Neural crest cell (in vitro differentiated cells): ENCODE results near the gene CCDC18. TPM values are rescaled to one million over a fixed set of nuclear protein-coding genes. Genes with fewer than 3 reads are reported as not detected.
"Not testable (repeated sequence)": the region's sequence is repeated elsewhere in the genome, so short reads cannot be mapped to it uniquely, and the experiment has no call there.

Source experiments
- DNase-seq: peaks from one replicate; pipeline ENCODE4 v3.0.0; 2021; ENCODE audit warnings: low read depth, mixed read lengths, low spot score
- H3K27ac Mint-ChIP-seq: one replicate; pipeline ENCODE4 v1.8.0; 2021; ENCODE audit warnings: mild to moderate bottlenecking, mixed read lengths; ENCODE audit not compliant: unreplicated experiment
- H3K27me3 Mint-ChIP-seq: 2 replicates; pipeline ENCODE4 v1.8.0; 2021; ENCODE audit warnings: low read depth, mild to moderate bottlenecking, mixed read lengths
- H3K36me3 Mint-ChIP-seq: 2 replicates; pipeline ENCODE4 v1.8.0; 2021; ENCODE audit warnings: low read depth, mild to moderate bottlenecking, mixed read lengths
- H3K4me1 Mint-ChIP-seq: 2 replicates; pipeline ENCODE4 v1.8.0; 2021; ENCODE audit warnings: mixed read lengths
- H3K4me3 Mint-ChIP-seq: one replicate; pipeline ENCODE4 v1.8.0; 2021; ENCODE audit warnings: mild to moderate bottlenecking, mixed read lengths
- H3K9me3 Mint-ChIP-seq: 2 replicates; pipeline ENCODE4 v1.8.0; 2021; ENCODE audit warnings: mixed read lengths
- CTCF ChIP-seq: fragments of 200-600 bp; sonication (generic); conservative IDR thresholded peaks from 2 replicates; pipeline ENCODE4 v1.5.0; 2021; ENCODE audit warnings: antibody characterized with exemption, mild to moderate bottlenecking
- total RNA-seq: library from RNA; stranded (reverse); gene quantifications from 2 replicates; pipeline ENCODE4 v1.2.1, GENCODE V29; 2021

Gene CCDC18
- total RNA-seq, 1 donor from 2014 or later = 21.0 TPM

DNA sequence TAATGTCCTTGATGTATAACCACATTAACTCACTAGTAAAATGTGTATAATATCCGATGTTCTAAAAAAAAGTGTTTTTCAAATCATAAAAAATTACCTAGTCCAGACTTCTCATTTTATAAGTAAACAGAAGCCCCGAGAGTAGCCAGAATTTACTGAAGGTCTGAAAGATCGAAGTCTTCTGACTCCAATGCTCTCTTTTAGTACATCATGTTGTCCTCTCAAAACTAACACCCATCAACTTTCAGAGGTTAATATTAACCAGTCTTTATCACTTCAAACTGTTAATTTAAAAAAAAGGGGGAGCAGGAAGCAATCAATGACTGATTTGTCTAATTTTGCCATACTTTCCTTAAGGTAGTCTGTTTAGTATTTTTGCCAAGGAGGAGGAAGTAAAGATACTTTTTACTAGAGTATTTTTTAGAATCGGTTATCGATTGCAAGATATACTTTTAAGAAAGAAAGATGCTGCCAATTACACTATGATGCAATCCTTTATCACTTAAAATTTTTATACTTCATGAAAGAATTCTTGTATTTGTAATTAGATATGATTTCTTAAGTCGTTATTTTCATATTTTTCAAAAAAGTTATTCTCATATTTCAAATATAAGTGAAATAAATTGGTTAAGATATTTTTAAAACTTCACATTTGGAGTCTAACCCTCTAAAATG is 25.5 kb downstream of the CCDC18 start:
- H3K9me3 Mint-ChIP-seq = no peaks in the 10 kb centered on the region
- DNase-seq = no peak
- H3K36me3 Mint-ChIP-seq = peaks cover 4% of the 10 kb centered on the region
- no peak overlapping the region for H3K4me3 Mint-ChIP-seq
- no peak for TF ChIP-seq CTCF
- no peaks in the 10 kb centered on the region for H3K4me1 Mint-ChIP-seq
- H3K27me3 Mint-ChIP-seq = no peaks in the 10 kb centered on the region
- H3K27ac Mint-ChIP-seq = no peak overlapping the region

DNA sequence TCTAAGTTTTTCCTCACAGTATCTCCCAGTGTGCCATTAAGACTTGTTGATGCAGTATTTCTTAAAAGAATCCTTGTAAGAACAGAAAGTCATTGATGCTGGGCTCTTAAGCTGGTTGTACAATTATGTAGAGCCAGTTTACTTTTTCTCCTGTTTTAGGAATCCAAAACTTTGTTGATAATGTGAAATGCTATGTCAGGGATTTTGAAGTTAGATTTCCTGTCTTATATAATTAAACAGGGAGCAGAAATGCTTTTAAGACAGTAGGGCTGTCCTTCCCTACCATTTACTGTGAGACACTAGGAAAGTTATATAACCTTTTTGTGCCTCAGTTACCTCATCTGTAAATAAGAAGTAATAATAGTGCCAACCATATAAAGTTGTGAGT is 26.0 kb downstream of the CCDC18 start:
- Mint-ChIP-seq H3K27ac (no peak overlapping the region), H3K4me3 (no peak overlapping the region), H3K9me3 (no peaks in the 10 kb centered on the region), H3K36me3 (peaks cover 4% of the 10 kb centered on the region), H3K4me1 (no peaks in the 10 kb centered on the region), H3K27me3 (no peaks in the 10 kb centered on the region)
- TF ChIP-seq CTCF = no peak
- DNase-seq = no peak

- no peak for DNase-seq
- Mint-ChIP-seq H3K4me1 (no peaks in the 10 kb centered on the region), H3K4me3 (no peak overlapping the region), H3K9me3 (no peaks in the 10 kb centered on the region), H3K27me3 (no peaks in the 10 kb centered on the region), H3K27ac (no peak overlapping the region), H3K36me3 (peaks cover 4% of the 10 kb centered on the region)
- no peak for TF ChIP-seq CTCF
These were observed 26.7 kb downstream of the CCDC18 start for GRCh38 chr1:93207211-93207610.

- Mint-ChIP-seq H3K27me3 (no peaks in the 10 kb centered on the region), H3K4me1 (no peaks in the 10 kb centered on the region), H3K9me3 (peaks cover under 1% of the 10 kb centered on the region), H3K4me3 (no peak overlapping the region), H3K27ac (no peak overlapping the region), H3K36me3 (peaks cover 26% of the 10 kb centered on the region)
- no peak for DNase-seq
- TF ChIP-seq CTCF = no peak
These were observed 34.8 kb downstream of the CCDC18 start for GRCh38 chr1:93215322-93215721.

DNA sequence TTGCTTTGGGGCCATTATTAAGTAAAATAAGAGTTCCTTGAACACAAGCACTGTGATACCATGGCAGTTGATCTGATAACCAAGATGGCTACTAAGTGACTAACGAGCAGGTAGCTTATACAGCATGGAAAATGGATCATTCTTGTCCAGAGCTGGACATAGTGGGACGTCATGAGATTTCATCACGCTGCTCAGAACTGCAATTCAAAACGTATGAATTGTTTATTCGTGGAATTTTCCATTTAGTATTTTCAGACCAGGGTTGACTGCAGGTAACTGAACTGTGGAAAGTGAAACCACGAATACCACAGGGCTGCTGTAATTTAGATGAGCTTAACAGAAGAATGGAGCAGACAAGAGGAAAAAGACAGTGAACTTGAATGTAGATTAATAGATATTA is 38.9 kb downstream of the CCDC18 start:
- Mint-ChIP-seq H3K27ac (no peak overlapping the region), H3K4me1 (no peaks in the 10 kb centered on the region), H3K27me3 (no peaks in the 10 kb centered on the region), H3K36me3 (peaks cover 27% of the 10 kb centered on the region), H3K4me3 (no peak overlapping the region), H3K9me3 (peaks cover 6% of the 10 kb centered on the region)
- DNase-seq = no peak
- no peak for TF ChIP-seq CTCF

DNA sequence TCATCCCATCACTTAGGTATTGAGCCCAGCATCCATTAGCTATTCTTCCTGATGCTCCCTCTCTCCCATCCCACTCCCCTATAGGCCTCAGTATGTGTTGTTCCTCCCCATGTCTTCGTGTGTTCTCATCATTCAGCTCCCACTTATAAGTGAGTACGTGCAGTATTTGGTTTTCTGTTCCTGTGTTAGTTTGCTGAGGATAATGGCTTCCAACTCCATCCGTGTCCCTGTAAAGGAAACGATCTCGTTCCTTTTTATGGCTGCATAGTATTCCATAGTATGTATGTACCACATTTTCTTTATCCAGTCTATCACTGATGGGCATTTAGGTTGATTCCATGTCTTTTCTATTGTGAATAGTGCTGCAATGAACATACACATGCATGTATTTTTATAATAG is 40.2 kb downstream of the CCDC18 start:
- not testable (repeated sequence) for H3K27ac Mint-ChIP-seq, H3K27me3 Mint-ChIP-seq

More for the DNA sequence above, 40.2 kb downstream of the CCDC18 start:
- not testable (repeated sequence) for DNase-seq, H3K4me3 Mint-ChIP-seq, H3K4me1 Mint-ChIP-seq, H3K9me3 Mint-ChIP-seq
- H3K36me3 Mint-ChIP-seq = peaks cover 27% of the 10 kb centered on the region
